GM18511 (cell line): Measurements from ENCODE around the gene AHNAK2.

ENCODE experiments used
- ATAC-seq: cut with Tn5 transposase; IDR thresholded peaks from one replicate; pipeline ENCODE4 v1.9.1; 2021; ENCODE audit warnings: mild to moderate bottlenecking, moderate library complexity; ENCODE audit not compliant: unreplicated experiment

The AHNAK2 gene

GRCh38 chr14:105012171-105012985 is 34.2 kb upstream of the AHNAK2 start:
- no peak for ATAC-seq

GRCh38 chr14:105011312-105011990 is 33.3 kb upstream of the AHNAK2 start:
- no peak for ATAC-seq

GRCh38 chr14:105010891-105011291 is 32.7 kb upstream of the AHNAK2 start:
- ATAC-seq = no peak

- no peak for ATAC-seq
Observed at GRCh38 chr14:105010106-105010505, 31.9 kb upstream of the AHNAK2 start.

- no peak for ATAC-seq
Observed at GRCh38 chr14:105007593-105008264, 29.6 kb upstream of the AHNAK2 start.

GRCh38 chr14:105006831-105007592 is 28.8 kb upstream of the AHNAK2 start:
- no peak for ATAC-seq

GRCh38 chr14:105005929-105006830 is 28.0 kb upstream of the AHNAK2 start:
- no peak for ATAC-seq

GRCh38 chr14:105005329-105005928 is 27.3 kb upstream of the AHNAK2 start:
- ATAC-seq = no peak

GRCh38 chr14:104999361-104999760 is 21.2 kb upstream of the AHNAK2 start:
- ATAC-seq = no peak

GRCh38 chr14:104998801-104999200 is 20.6 kb upstream of the AHNAK2 start:
- no peak for ATAC-seq

GRCh38 chr14:104996483-104996882 is 18.3 kb upstream of the AHNAK2 start:
- ATAC-seq = no peak

GRCh38 chr14:104996032-104996431 is 17.9 kb upstream of the AHNAK2 start:
- no peak for ATAC-seq

GRCh38 chr14:104994978-104995377 is 16.8 kb upstream of the AHNAK2 start:
- no peak for ATAC-seq

- no peak for ATAC-seq
Observed at GRCh38 chr14:104993808-104994591, 15.8 kb upstream of the AHNAK2 start.

GRCh38 chr14:104993306-104993705 is 15.1 kb upstream of the AHNAK2 start:
- ATAC-seq = no peak

GRCh38 chr14:104992501-104992900 is 14.3 kb upstream of the AHNAK2 start:
- no peak for ATAC-seq

GRCh38 chr14:104991896-104992230 is 13.7 kb upstream of the AHNAK2 start:
- ATAC-seq = no peak

GRCh38 chr14:104989951-104990303 is 11.8 kb upstream of the AHNAK2 start:
- ATAC-seq = no peak
